DMS79 (cell line): ENCODE data around the gene BBS9.
A peak's percentile ranks its signal among the peaks of the same experiment; 100 is the strongest.

Source experiments
- DNase-seq: peaks from one replicate; lab custom pipeline; 2025; lab: John Stamatoyannopoulos, UW

The BBS9 gene

DNA sequence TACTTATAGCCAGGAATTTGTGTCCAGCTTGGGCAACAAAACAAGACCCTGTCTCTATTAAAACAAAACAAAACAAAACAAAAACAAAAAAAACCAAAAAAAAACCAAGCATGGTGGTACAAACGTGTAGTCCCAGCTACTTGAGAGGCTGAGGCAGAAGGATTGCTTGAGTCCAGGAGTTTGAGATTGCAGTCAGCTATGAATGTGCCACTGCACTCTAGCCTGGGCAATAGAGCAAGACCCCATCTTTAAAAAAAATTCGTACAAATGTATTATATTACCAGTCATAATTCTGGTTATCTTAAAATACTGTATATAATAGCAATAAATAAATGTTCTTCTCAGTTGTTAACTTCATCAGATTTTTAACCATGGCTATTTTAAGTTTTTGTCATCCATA lies 2.3 kb upstream of the BBS9 start:
- no peak for DNase-seq

DNA sequence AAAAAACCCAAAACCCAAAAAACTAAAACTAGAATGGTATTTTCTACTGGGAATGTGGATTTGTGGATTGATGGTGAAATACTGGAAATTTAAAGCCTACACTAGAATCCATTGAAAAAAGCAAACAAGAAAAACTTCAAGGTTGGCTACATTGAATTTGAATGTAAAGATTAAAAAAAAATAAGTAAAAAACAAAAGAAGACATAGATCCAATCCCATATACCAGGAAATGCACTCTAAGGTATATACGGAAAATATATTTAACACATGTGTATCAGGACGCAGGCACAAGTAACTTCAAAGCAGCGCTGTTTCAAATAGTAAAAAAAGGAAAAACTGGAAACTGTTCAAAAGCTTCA lies 754 bp upstream of the BBS9 start:
- no peak for DNase-seq

DNA sequence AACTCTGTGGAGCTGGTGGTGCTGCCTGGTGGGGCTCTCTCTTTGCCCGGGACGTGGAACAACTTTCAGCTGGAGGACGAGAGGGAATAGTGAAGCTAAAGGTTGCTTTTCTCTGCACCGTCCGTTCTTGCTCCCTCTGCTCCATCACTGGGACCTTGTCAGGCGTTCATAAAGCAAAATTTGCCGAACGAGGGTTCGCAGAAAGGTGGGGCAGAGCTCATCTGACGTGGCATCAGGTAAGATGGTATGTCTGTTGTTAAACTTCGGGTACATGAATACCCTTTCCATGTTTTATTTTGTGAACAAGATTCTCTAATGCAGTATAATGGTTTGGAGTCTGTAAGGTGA lies 416 bp downstream of the BBS9 start:
- no peak for DNase-seq

DNA sequence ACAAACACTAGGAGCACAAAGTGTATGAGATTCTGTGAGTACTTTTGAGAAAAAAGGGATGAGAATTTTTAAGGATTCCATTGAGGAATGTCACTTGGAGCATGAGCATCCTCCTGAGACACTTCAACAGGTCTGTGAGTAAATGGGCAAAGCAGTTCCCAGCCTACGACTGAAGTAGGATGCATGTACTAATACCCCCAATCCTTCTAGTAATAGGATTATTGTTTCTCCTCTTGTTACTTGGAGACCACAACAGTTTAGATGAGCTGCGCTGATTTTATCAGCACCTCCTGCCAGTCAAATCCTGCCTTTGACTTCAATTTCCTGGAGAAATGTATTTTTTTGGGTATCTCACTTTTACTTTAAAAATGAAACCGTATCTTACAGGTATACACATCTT lies 820 bp downstream of the BBS9 start:
- DNase-seq: no peak

DNA sequence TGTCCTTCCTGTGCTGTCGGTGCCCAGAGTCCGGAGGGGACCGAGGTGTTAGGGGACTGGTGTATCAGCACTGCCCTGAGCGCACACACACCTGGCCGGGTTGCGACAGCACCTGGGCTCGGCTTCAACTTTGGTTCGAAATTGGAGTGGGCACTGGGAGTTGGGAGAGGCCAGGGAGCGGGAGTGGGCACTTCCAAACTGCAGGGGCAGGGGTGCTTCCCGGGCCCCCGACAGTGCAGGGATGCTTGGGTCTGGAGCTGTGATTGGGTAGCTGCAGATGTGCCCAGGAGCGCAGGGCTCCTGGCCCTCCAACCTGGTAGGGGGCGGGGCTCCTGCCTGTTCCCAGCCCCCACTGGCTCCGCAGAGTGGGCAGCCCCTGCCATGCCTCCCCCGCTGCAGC lies 7.7 kb downstream of the BBS9 start:
- DNase-seq: no peak

DNA sequence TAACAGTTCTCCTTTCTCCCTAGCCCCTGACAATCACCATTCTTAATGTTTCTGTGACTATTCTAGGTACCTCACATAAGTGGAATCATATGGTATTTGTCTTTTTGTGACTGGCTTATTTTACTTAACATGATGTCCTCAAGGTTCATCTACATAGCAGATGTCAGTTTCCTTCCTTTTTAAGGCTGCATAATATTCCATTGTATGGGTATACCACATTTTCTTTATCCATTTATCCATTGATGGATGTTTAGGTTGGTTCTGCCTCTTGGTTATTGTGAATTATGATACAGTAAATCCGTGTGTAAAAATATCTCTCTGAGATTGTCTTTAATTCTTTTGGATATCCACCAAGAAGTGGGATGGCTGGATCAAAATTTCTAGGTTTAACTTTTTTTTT lies 13.2 kb downstream of the BBS9 start:
- DNase-seq: no peak

DNA sequence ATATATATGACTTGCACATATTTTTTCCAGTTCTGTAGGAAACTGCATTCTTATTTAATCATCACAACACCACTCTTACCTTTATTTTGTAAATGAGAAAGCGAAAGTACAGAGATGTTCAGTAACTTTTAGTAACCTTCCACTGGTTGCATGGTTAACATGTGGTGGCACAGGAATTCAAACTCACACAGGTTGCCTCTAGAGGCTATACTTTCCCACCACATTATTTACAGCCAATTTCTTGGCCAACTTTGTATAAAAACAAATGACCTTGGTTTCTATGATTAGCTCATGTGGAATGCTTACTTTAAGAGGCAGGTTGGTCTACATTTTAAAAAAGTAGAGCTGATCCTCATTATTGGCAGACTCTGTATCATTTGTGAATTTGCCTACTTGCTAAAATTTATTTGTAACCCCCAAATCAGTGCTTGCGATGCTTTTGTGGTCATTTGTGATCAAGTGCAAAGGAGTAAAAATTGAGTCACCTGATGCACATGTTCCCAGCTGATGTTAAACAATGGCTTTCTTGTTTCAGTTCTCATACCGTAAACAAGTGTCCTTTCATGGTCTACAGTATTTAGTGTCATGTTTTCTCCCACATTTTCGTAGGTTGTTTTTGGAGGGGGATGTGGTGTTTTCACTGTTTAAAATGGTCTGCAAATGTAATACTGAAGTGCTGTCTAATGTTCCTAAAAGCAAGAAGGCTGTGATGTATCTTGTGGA lies 14.8 kb downstream of the BBS9 start:
- no peak for DNase-seq

DNA sequence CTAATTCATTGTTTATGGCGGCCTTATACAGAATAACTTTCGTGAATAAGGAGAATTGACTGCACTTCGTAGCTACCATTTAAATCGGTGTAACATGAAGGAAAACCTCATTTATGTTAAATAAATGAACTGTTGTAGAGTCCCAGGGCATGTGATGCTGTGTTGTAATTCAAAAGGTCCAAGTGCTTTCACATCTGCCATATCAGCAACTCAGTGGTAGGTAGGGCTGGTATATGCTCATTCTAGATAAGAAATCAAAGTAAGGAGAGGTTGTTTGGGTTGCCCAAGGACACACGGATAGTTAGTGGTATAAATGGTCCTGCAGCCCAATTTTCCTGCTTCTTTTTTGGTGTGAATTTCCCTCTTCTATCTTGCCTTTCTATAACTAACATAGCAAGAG lies 15.8 kb downstream of the BBS9 start:
- DNase-seq: no peak

DNA sequence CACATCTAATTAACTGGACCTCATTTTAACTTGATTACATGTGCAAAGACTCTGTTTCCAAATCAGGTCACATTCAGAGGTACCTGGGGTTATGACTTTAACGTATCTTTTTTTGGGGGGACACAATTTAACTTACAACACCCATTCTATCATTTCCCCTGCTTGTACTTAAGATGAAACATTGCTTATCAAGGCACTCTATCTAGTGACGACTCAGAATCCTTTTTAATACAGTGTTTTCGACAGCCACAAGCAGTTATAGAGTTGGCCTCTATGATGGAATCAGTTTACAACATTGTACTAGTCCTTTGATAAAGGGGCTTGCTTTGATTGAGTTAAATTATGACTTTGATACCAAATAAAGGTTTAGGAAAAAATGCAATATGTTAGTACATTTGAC lies 22.7 kb downstream of the BBS9 start:
- DNase-seq: no peak

DNA sequence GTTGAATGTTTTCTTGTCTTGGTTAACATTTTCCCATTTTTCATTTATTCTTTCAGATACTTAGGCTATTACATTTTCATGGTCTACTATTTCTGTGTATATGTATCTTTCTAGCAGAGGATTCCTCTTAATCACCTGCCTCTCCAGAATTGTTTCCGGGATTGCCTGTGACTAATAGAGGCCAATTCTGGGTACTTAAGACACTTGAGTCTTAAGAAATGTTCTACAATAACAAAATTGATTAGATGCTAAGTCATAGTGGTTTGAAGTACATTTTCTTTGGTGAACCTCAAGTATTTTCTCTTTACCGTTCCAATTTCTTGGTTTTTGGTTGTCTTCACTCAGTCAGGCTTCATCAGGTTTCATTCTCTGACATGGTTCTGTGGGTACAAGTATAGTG lies 26.4 kb downstream of the BBS9 start:
- DNase-seq: peak; percentile 87

DNA sequence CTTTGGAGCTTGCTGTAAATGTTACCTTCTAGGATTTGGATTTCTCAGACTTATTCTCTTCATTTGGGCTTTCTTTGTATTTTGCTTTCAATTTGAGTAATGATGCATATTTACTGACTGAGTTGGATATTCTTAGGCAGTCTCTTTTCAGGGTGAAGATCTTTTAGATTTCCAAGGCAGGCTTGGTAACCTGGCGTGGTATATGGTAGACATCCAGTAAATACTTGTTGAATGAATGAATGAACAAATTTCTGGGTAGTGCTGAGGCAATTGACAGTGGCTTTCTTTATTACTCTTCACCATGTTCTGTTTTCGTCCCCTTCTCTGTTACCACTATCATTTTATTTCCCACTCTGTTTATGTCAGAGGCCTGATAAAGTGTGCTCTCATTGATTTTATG lies 27.1 kb downstream of the BBS9 start:
- DNase-seq: no peak

DNA sequence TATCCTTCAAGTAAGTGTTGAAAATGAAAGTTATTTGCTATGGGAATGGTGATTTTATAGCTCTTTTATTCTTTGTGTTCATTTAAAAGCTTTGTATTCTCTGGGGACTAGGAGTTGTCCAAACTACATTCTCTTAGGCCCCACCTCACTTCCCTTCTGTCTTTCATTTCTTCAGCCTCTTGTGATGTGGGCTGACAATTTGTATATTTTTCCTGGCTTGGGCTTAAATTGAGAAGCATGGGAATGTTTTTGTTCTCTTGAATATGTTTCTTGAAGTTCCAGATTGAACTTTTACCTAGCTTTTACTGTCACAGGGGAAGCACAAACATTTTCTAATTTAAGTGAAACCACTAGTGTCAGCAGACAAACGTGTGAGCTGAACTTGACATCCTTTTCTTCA lies 27.9 kb downstream of the BBS9 start:
- no peak for DNase-seq

DNA sequence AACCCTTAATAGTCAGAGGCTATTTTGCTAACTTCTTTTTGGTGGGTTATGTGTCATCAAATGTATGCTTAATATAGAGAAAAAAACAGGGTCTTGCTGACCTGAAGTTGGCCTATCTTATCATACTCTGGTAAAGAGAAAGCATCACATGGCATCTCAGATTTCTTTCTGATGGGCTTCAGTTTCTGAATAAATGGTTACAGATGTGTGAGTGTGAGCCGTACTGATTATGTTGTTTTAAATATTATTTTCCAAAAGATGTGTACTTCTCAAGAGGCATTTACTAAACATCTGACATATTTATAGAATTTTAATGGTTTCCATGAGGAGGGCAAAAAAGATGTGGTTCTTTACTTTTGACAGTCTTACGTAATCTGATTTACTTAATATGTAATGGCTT lies 28.4 kb downstream of the BBS9 start:
- DNase-seq: no peak

DNA sequence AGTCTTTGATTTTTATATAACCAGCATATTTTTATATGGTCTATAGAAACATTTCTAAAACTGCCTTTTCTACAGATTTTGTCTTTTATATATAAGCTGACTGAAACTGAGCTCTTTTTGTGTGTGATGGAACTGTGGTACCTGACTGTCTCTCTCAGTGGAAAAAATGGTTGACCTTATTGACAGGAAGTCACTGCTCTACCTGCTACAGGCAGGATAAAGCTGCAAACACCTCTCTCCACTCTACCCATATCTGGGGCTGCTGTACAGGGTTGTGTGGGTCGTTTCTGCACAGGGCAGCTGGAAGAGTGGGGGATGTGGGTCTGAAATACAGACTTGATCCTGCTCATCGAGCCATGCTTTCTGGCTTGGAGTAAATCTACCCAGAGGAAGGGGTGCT lies 48.5 kb downstream of the BBS9 start:
- DNase-seq: no peak

DNA sequence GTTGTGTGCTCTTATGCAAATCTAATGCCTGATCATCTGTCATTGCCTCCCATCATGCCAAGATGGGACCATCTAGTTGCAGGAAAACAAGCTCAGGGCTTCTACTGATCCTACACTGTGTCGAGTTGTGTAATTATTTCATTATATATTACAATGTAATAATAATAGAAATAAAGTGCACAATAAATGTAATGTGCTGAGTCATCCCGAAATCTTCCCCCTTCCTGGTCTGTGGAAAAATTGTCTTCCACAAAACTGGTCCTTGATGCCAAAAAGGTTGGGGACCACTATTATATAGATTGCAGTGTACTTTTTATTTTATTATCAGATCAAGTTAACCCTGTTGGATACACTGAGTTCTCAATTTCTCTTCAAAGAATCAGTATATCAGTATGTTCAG lies 50.2 kb downstream of the BBS9 start:
- no peak for DNase-seq

DNA sequence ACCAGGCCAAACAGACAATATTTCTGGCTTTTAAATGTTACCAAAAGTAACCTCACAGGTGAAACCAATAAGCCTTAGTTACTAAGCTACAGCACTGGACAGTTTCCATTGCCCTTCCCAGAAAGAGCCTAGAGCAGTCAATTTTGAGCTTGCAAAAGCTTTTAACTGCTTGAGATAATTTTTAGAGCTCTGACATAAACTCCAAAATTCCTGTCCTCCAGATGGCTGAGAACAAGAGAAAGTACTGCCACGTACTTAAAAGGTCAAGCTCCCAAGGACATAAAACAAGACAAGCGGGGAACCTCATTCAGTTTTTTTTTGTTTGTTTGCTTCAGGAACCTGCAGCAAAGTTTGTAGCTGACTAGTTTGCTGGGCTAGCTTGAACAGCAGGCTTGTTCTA lies 54.1 kb downstream of the BBS9 start:
- no peak for DNase-seq

DNA sequence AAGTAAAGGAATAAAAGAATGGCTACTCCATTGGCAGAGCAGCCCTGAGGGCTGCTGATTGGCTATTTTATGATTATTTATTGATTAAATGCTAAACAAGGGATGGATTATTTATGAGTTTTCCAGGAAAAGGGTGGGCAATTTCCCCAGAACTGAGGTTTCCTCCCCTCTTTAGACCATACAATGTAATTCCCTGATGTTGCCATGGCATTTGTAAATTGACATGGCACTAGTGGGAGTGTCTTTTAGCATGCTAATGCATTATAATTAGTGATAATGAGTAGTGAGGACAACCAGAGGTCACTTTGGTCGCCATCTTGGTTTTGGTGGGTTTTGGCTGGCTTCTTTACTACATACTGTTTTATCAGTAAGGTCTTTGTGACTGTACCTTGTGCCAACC lies 55.5 kb downstream of the BBS9 start:
- no peak for DNase-seq

DNA sequence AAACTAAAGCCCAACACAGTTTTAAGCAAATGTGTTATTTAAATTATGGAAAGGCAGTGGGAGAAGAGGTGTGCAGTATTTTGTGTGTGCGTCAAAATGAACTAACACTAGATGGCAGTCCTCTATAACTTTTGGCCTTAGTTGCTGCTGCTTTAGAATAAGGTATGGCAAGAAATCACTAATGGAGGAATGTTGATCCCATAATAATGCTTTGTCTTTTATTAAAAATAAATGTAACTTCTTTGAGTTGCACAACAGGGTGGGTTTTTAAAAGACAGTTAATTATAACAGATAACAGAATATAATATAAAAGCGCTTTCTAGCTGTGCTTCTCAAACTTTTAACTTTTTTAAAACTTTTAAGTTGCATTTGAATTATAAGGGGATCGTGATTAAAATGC lies 56.4 kb downstream of the BBS9 start:
- peak; percentile 1 for DNase-seq

DNA sequence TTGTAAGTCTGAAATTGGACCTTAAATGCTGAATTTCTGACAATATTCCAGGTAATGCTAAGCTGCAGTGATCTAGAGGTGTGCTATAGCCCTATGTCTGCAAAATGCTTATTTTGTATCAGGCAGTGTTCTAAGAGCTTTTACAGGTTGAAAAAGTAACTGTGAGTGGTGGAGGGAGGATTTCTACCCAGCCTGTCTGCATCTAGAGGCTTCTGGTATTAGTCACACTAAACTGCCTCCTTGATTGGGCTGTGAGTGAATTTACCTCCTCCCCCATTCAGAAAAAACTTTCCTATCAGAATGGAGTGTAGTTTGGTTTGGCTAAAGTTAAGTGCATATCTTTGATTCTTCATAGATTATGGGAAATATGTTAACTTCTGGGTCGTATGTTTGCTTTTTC lies 56.8 kb downstream of the BBS9 start:
- no peak for DNase-seq

DNA sequence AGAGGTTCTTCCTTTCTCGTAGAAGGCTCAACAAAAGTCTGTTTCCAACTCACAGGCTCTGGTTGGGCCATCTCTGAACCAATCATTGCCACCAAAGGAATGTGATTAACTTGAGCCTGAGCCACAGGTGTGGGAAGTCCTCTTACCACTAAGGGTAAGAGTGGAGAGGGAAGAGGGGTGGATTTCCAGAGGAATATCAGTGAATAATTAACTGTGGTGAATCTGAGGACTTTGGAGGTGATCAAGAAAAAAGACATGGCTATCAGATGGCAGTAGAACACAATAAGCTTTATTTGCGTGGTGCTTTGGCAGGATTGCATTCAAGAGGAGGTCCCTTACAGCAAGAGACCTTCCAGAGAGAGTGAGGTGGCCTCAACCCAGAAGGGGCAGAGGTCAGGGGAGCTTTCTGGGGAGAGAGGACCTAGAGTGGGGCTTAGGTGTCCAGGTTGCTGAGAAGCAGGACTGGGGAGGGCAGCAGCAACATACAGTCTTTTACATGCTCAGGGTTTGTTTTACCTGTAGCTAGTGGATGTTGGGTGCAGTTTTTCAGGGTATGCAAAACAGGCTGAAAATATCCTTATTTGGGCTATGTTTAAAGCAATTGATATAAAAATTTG lies 61.4 kb downstream of the BBS9 start:
- no peak for DNase-seq

DNA sequence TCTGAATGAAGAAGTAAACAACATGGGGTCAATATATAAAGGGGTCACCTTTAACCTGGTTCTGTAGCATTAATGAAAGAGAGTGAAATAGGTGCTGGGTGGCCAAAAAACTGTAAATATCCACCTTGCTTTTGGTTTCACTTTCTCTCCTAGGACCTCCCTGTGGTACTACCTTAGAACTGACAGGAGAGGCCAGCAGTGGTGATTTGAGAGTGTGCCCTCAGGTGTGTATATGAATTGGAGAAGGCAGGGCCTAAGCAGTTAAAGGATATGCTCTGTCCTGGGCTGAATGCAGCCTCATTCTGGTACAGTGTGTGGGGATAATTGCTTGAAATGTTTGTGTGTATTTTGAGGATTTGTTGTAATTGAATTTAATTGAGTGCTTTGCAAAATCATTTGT lies 62.0 kb downstream of the BBS9 start:
- DNase-seq: peak; percentile 5

DNA sequence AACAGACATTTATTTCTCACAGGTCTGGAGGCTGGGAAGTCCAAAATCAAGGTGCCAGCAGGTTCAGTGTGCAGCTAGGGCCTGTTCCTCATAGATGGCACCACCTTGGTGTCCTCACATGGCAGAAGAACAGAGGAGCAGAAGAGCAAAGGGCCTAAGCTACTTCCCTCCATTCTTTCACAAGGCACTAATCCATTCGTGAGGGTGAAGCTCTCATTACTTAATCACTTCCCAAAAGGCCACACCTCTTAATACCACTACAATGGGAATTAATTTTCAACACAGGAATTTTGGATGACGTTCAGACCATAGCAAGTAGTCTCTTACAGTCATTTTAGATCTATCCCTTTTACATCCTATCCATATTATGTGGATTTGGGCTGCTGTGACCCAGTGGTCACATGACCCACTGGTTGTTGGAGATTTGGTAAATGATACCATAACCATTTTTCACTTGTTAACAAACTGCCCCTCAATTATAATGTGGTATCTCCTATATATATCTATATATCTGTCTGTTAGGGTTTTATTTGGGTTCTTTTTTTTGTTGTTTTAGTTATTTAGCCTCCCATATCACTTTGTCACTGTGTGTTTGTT lies 63.4 kb downstream of the BBS9 start:
- DNase-seq: no peak

DNA sequence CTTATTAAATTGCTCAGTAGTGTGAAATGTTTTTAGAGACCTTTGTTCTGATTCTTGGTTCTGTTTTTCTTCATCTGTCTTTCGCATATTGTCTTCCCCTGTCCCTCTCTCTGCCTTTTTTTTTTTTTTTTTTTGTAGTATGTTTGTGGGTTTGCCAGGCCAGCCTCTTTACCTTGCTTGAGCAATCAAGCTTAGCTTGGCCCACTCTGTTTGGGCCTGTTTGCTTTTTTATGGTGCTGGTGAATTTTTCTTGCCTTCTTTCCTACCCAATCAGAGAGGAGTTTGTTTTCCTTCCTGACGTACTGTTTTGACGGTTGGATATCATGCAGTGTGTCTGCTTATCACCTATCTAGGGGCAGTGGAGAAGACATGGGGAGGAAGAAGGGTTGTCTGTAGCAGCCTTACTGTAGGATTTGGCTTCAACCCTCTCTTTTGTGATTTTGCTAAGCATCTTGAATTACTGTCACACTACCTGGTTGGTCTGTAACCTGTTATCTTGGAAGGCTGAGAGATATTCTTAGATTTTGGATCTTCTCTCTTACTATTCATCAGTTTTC lies 64.0 kb downstream of the BBS9 start:
- DNase-seq: no peak

DNA sequence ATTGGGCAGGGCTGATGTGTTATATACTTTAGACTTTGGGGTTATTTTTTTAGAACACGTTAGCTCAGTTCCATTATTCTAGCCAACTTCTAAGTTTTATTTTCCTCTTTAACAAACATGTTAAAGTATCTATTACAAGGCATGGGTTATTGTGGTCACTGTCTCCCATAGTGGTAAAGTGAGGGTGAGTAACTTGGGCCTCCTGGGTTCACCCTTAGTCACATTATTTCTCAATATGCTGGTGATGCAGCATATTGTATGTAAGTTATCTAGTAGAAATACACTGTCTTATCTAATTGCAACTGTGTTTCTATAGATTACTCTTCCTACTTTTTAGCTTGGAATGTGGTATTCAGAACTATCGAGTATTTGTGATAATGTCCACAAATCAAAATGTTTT lies 65.9 kb downstream of the BBS9 start:
- DNase-seq: no peak
